Measurements from ENCODE around the gene LAMA5. TPM values are rescaled to one million over a fixed set of nuclear protein-coding genes. Genes with fewer than 3 reads are reported as not detected.

The LAMA5 gene
- total RNA-seq (2014; rRNA removed; shearing (Covaris generic)): 61.0 and 90.8 TPM in 2 replicates

- Histone ChIP-seq H3K4me3 (ENCODE audit: insufficient read depth, low read depth, low read length) (peak within 1 kb of the TSS; percentile 90), H3K36me3 (replicated peaks; ENCODE audit: control insufficient read depth, insufficient read depth, low read length) (no peaks in the 10 kb centered on the region), H3K27me3 (ENCODE audit: control insufficient read depth, insufficient read depth, low read length) (no peaks in the 10 kb centered on the region)
- DNase-seq: peak; percentile 98
Measured at GRCh38 chr20:62367136-62367632, at the start of gene LAMA5. TSS of gene LAMA5 (minus strand) at chr20:62367312. CDS start at chr20:62367245, 67 bp downstream.

- H3K4me3 ChIP-seq (ENCODE audit: insufficient read depth, low read depth, low read length): no peak overlapping the region
- H3K27me3 ChIP-seq (ENCODE audit: control insufficient read depth, insufficient read depth, low read length): no peaks in the 10 kb centered on the region
- no peaks in the 10 kb centered on the region for H3K36me3 ChIP-seq (replicated peaks; ENCODE audit: control insufficient read depth, insufficient read depth, low read length)
- no peak for DNase-seq
Measured at GRCh38 chr20:62415354-62416111, 48.4 kb upstream of the LAMA5 start.

GRCh38 chr20:62413896-62414481 lies 46.9 kb upstream of the LAMA5 start:
- DNase-seq: peak; percentile 93
- Histone ChIP-seq H3K36me3 (replicated peaks; ENCODE audit: control insufficient read depth, insufficient read depth, low read length) (no peaks in the 10 kb centered on the region), H3K4me3 (ENCODE audit: insufficient read depth, low read depth, low read length) (no peak overlapping the region), H3K27me3 (ENCODE audit: control insufficient read depth, insufficient read depth, low read length) (no peaks in the 10 kb centered on the region)

GRCh38 chr20:62413025-62413570 lies 46.0 kb upstream of the LAMA5 start:
- H3K27me3 ChIP-seq (ENCODE audit: control insufficient read depth, insufficient read depth, low read length): no peaks in the 10 kb centered on the region; the same call in 1 of the 2 replicates
- no peak overlapping the region for H3K4me3 ChIP-seq (ENCODE audit: insufficient read depth, low read depth, low read length)
- H3K36me3 ChIP-seq (replicated peaks; ENCODE audit: control insufficient read depth, insufficient read depth, low read length): no peaks in the 10 kb centered on the region
- DNase-seq: no peak

- DNase-seq: no peak
- H3K36me3 ChIP-seq (replicated peaks; ENCODE audit: control insufficient read depth, insufficient read depth, low read length): no peaks in the 10 kb centered on the region
- peaks cover 2% of the 10 kb centered on the region for H3K27me3 ChIP-seq (ENCODE audit: control insufficient read depth, insufficient read depth, low read length)
- no peak overlapping the region for H3K4me3 ChIP-seq (ENCODE audit: insufficient read depth, low read depth, low read length)
Measured at GRCh38 chr20:62412194-62413024, 45.3 kb upstream of the LAMA5 start.

GRCh38 chr20:62411479-62412193 lies 44.5 kb upstream of the LAMA5 start:
- DNase-seq: no peak
- Histone ChIP-seq H3K27me3 (ENCODE audit: control insufficient read depth, insufficient read depth, low read length) (peaks cover 2% of the 10 kb centered on the region), H3K4me3 (ENCODE audit: insufficient read depth, low read depth, low read length) (no peak overlapping the region), H3K36me3 (replicated peaks; ENCODE audit: control insufficient read depth, insufficient read depth, low read length) (no peaks in the 10 kb centered on the region)

GRCh38 chr20:62410746-62411478 lies 43.8 kb upstream of the LAMA5 start:
- peaks cover 2% of the 10 kb centered on the region for H3K27me3 ChIP-seq (ENCODE audit: control insufficient read depth, insufficient read depth, low read length)
- no peak for DNase-seq
- H3K4me3 ChIP-seq (ENCODE audit: insufficient read depth, low read depth, low read length): no peak overlapping the region

GRCh38 chr20:62409931-62410745 lies 43.0 kb upstream of the LAMA5 start:
- Histone ChIP-seq H3K27me3 (ENCODE audit: control insufficient read depth, insufficient read depth, low read length) (peaks cover 2% of the 10 kb centered on the region), H3K36me3 (replicated peaks; ENCODE audit: control insufficient read depth, insufficient read depth, low read length) (no peaks in the 10 kb centered on the region), H3K4me3 (ENCODE audit: insufficient read depth, low read depth, low read length) (no peak overlapping the region)
- DNase-seq: peak; percentile 97

More at GRCh38 chr20:62410746-62411478, 43.8 kb upstream of the LAMA5 start:
- H3K36me3 ChIP-seq (replicated peaks; ENCODE audit: control insufficient read depth, insufficient read depth, low read length): no peaks in the 10 kb centered on the region

GRCh38 chr20:62409086-62409853 lies 42.2 kb upstream of the LAMA5 start:
- no peak for DNase-seq
- H3K4me3 ChIP-seq (ENCODE audit: insufficient read depth, low read depth, low read length): no peak overlapping the region
- no peaks in the 10 kb centered on the region for H3K36me3 ChIP-seq (replicated peaks; ENCODE audit: control insufficient read depth, insufficient read depth, low read length)
- H3K27me3 ChIP-seq (ENCODE audit: control insufficient read depth, insufficient read depth, low read length): peaks cover 2% of the 10 kb centered on the region

GRCh38 chr20:62408640-62409039 lies 41.5 kb upstream of the LAMA5 start:
- Histone ChIP-seq H3K27me3 (ENCODE audit: control insufficient read depth, insufficient read depth, low read length) (peaks cover 2% of the 10 kb centered on the region), H3K36me3 (replicated peaks; ENCODE audit: control insufficient read depth, insufficient read depth, low read length) (no peaks in the 10 kb centered on the region), H3K4me3 (ENCODE audit: insufficient read depth, low read depth, low read length) (no peak overlapping the region)
- no peak for DNase-seq

GRCh38 chr20:62408055-62408454 lies 40.9 kb upstream of the LAMA5 start:
- DNase-seq: no peak
- Histone ChIP-seq H3K36me3 (replicated peaks; ENCODE audit: control insufficient read depth, insufficient read depth, low read length) (no peaks in the 10 kb centered on the region), H3K27me3 (ENCODE audit: control insufficient read depth, insufficient read depth, low read length) (peaks cover 2% of the 10 kb centered on the region), H3K4me3 (ENCODE audit: insufficient read depth, low read depth, low read length) (no peak overlapping the region)

All from H7 (cell line).